ENCODE measurements around the gene ROBO1.

DNA sequence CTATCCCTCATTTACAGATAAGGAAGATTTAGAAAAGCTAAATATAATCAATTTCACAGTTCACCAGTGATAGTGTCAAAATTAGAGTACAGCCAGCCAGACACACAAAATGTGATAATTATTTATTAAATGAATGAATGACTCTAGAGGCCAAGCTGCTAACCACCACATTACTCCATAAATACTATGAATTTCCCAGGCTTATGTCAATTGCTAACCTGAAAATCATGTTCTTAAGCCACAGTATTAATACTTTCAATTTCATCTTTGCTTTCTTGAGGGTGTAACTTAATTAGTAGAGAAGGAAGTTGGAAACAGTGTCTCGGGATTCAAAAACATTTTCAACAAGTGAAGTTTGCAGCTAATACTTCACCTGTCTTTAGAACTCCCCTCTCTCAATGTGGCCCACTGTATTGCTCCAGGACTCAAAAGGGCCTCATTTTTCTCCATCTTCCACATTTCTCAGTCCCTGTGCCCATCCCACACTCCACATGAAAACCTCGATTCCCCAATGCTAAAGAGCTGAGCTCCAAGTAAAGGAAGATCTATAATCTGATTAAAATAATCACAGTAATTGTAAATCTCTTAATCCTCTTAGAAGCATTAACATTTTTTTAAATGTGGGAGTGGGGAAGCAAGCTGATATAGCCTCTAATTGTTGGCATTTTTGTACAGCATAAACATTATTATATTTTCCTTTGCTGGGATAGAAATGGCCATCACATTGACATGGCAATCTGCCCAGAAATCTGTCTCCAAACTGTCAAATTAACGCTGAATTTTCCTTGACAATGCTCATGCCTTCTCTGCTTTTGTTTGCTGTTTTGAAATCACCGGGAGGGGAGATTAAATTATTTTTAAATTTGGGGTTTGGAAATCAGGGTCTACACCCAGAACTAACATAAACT is 765.1 kb downstream of the ROBO1 start:
- TF ChIP-seq, protein P1, sequence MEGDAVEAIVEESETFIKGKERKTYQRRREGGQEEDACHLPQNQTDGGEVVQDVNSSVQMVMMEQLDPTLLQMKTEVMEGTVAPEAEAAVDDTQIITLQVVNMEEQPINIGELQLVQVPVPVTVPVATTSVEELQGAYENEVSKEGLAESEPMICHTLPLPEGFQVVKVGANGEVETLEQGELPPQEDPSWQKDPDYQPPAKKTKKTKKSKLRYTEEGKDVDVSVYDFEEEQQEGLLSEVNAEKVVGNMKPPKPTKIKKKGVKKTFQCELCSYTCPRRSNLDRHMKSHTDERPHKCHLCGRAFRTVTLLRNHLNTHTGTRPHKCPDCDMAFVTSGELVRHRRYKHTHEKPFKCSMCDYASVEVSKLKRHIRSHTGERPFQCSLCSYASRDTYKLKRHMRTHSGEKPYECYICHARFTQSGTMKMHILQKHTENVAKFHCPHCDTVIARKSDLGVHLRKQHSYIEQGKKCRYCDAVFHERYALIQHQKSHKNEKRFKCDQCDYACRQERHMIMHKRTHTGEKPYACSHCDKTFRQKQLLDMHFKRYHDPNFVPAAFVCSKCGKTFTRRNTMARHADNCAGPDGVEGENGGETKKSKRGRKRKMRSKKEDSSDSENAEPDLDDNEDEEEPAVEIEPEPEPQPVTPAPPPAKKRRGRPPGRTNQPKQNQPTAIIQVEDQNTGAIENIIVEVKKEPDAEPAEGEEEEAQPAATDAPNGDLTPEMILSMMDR (IDR thresholded peaks at IDR 0.05): no peak
- no peak for TF ChIP-seq POLR2A (IDR thresholded peaks at IDR 0.05)
